K562 (cell line): ENCODE data around the gene DHDDS. TPM values are rescaled to one million over a fixed set of nuclear protein-coding genes. Genes with fewer than 3 reads are reported as not detected.

Experiments used
- ATAC-seq: fragments of 200-7000 bp; cut with Tn5 transposase; 3 replicates; pipeline ENCODE4 v1.9.1; 2020; ENCODE audit warnings: moderate library complexity
- BruUV-seq: library from RNA; stranded (reverse); fragments of 400-500 nt; replicated peaks from 2 replicates; lab custom pipeline; 2021; lab: Mats Ljungman, UMichigan
- CTCF ChIA-PET: fragments of 300-600 bp; formaldehyde crosslinking; extraction: SDS; loops from one replicate; lab custom pipeline; 2021; ENCODE audit warnings: low intra/inter-chr PET ratio; lab: Yijun Ruan, JAX
- POLR2A ChIA-PET: fragments of 300-600, 350-650 bp; sonication (Branson Sonifier 250); formaldehyde crosslinking; extraction: SDS; loops from one replicate; lab custom pipeline; 2021; ENCODE audit warnings: antibody characterized with exemption, inconsistent platforms; lab: Yijun Ruan, JAX
- DNase-seq, 4 experiments: peaks; one replicate each; pipeline versions ENCODE4 v3.0.0 to v3.0.0-alpha.2; 2011 to 2018; ENCODE audit warnings: low spot score in 3 of 4, mixed read lengths in 3 of 4; ENCODE audit errors: extremely low read depth in 1 of 4
- FAIRE-seq: peaks from 2 replicates; lab custom pipeline; 2011; peaks lifted over from hg19 to GRCh38; lab: Jason Lieb, UNC
- H2AFZ ChIP-seq: 2 replicates; pipeline ENCODE4 v1.6.0; 2011; ENCODE audit warnings: low read depth, low read length, control low read depth, inconsistent platforms
- H3K27ac ChIP-seq: fragments of 200-600 bp; 3 replicates; pipeline ENCODE4 v1.8.0; 2011; ENCODE audit warnings: low read depth, mild to moderate bottlenecking, control low read depth, inconsistent platforms, low read length, moderate library complexity, mixed read lengths; ENCODE audit errors: extremely low read depth
- H3K27me3 ChIP-seq, 2 experiments: fragments of 300-600 bp in 1 of 2; 2 replicates in 1 of 2; 3 replicates in 1 of 2; pipeline versions ENCODE4 v1.6.0 to v1.8.0; 2011; ENCODE audit warnings: inconsistent platforms in 2 of 2, low read length in 2 of 2, mild to moderate bottlenecking in 1 of 2, mixed read lengths in 1 of 2, moderate library complexity in 1 of 2; ENCODE audit not compliant: control insufficient read depth in 2 of 2, insufficient read depth in 2 of 2
- H3K36me3 ChIP-seq: fragments of 300-600 bp; 3 replicates; pipeline ENCODE4 v1.8.0; 2011; ENCODE audit warnings: mild to moderate bottlenecking, low read length, inconsistent platforms; ENCODE audit not compliant: control insufficient read depth, insufficient read depth
- H3K4me1 ChIP-seq, 2 experiments: fragments of 200-600 bp in 1 of 2; replicated peaks in 1 of 2; 2 replicates in 1 of 2; 3 replicates in 1 of 2; pipeline versions ENCODE4 v1.5.1 to v1.8.0; 2011; ENCODE audit warnings: inconsistent platforms in 2 of 2, low read length in 2 of 2, mild to moderate bottlenecking in 1 of 2, mixed read lengths in 1 of 2, moderate library complexity in 1 of 2; ENCODE audit not compliant: control insufficient read depth in 2 of 2, insufficient read depth in 2 of 2
- H3K4me2 ChIP-seq: 2 replicates; pipeline ENCODE4 v1.6.1; 2011; ENCODE audit warnings: low read length, control low read depth, inconsistent platforms, mixed read lengths; ENCODE audit not compliant: insufficient read depth
- H3K4me3 ChIP-seq: fragments of 200-600 bp; sonication (generic), shearing (Covaris generic); 2 replicates; pipeline ENCODE4 v1.5.1; 2016; ENCODE audit warnings: control low read depth, inconsistent platforms
- H3K79me2 ChIP-seq: fragments of 200-600 bp; 3 replicates; pipeline ENCODE4 v1.8.0; 2011; ENCODE audit warnings: low read length, inconsistent platforms; ENCODE audit not compliant: control insufficient read depth, insufficient read depth
- H3K9ac ChIP-seq, 2 experiments: 2 replicates each; pipeline versions ENCODE4 v1.6.0 to v1.6.1; 2011; ENCODE audit warnings: low read depth in 2 of 2, low read length in 2 of 2, control low read depth in 1 of 2, inconsistent platforms in 1 of 2, mild to moderate bottlenecking in 1 of 2, mixed read lengths in 1 of 2; ENCODE audit not compliant: insufficient read depth in 1 of 2
- H3K9me1 ChIP-seq: one replicate; pipeline ENCODE4 v1.6.0; 2011; ENCODE audit warnings: inconsistent platforms, mild to moderate bottlenecking, low read length, moderate library complexity; ENCODE audit not compliant: control insufficient read depth, insufficient read depth
- H3K9me3 ChIP-seq: replicated peaks from 2 replicates; pipeline ENCODE4 v1.5.1; 2011; ENCODE audit warnings: low read depth, low read length, inconsistent platforms; ENCODE audit not compliant: control insufficient read depth, insufficient read depth
- H4K20me1 ChIP-seq: replicated peaks from 2 replicates; pipeline ENCODE4 v1.6.1; 2011; ENCODE audit warnings: low read length, inconsistent platforms, mixed read lengths; ENCODE audit not compliant: control insufficient read depth, insufficient read depth
- ADNP ChIP-seq: fragments of 200-800 bp; sonication (Bioruptor generic); IDR thresholded peaks from 2 replicates; pipeline ENCODE4 v1.6.1; 2016; ENCODE audit warnings: missing genetic modification characterization, missing compliant biosample characterization
- BCOR ChIP-seq: fragments of 450-650 bp; IDR thresholded peaks from 2 replicates; pipeline ENCODE4 v1.6.1; 2016
- CREM ChIP-seq: IDR thresholded peaks from 2 replicates; pipeline ENCODE4 v1.6.1; 2014; ENCODE audit warnings: antibody characterized with exemption, low read depth
- ERF ChIP-seq: fragments of 450-650 bp; formaldehyde crosslinking; IDR thresholded peaks from 2 replicates; pipeline ENCODE4 v1.4.0; 2020; ENCODE audit warnings: mild to moderate bottlenecking, mixed read lengths
- ETV6 ChIP-seq, 3 experiments: fragments of 150-350 bp in 1 of 3; sonication (generic) in 1 of 3; formaldehyde crosslinking in 1 of 3; IDR thresholded peaks; 2 replicates each; pipeline versions ENCODE4 v1.6.1 to v1.8.0; 2014 to 2022; ENCODE audit warnings: borderline replicate concordance in 2 of 3, low read depth in 2 of 3, antibody characterized with exemption in 1 of 3, low read length in 1 of 3, mild to moderate bottlenecking in 1 of 3, missing genetic modification reagents in 1 of 3
- GATAD2A ChIP-seq: fragments of 450-650 bp; IDR thresholded peaks from 2 replicates; pipeline ENCODE4 v1.6.1; 2017
- KDM1A ChIP-seq, 2 experiments: fragments of 450-650 bp; IDR thresholded peaks; 2 replicates each; pipeline ENCODE4 v1.6.1; 2016; ENCODE audit warnings: mild to moderate bottlenecking in 2 of 2
- PRMT5 ChIP-seq: sonication (generic); formaldehyde crosslinking; IDR thresholded peaks from 2 replicates; pipeline ENCODE4 v1.5.0; 2020; ENCODE audit warnings: missing genetic modification reagents
- RBM25 ChIP-seq: fragments of 200-400 bp; formaldehyde crosslinking; IDR thresholded peaks from 2 replicates; pipeline ENCODE4 v1.6.1; 2018; ENCODE audit warnings: low read length, low read depth, moderate library complexity; ENCODE audit not compliant: severe bottlenecking
- TBL1XR1 ChIP-seq, 2 experiments: IDR thresholded peaks; 2 replicates each; pipeline ENCODE4 v1.6.1; 2012; ENCODE audit warnings: improper control_type of control experiment in 2 of 2, low read length in 2 of 2, mild to moderate bottlenecking in 1 of 2
- TCF7 ChIP-seq: sonication (generic); IDR thresholded peaks from 2 replicates; pipeline ENCODE4 v1.6.1; 2016; ENCODE audit warnings: antibody characterized with exemption, borderline replicate concordance
- ZNF778 ChIP-seq: fragments of 450-650 bp; formaldehyde crosslinking; IDR thresholded peaks from 2 replicates; pipeline ENCODE4 v1.4.0; 2020; ENCODE audit warnings: mild to moderate bottlenecking, moderate library complexity
- ZSCAN29 ChIP-seq: fragments of 450-650 bp; IDR thresholded peaks from 2 replicates; pipeline ENCODE4 v1.6.1; 2017
- WGBS: fragments of 100-300 bp; shearing (Covaris generic); methylation state at CpG from one replicate; pipeline ENCODE4 v1.1.6; 2016; ENCODE audit warnings: low coverage, mixed read lengths; ENCODE audit not compliant: insufficient coverage; ENCODE audit errors: missing lambda C conversion rate; 5-methylcytosine and 5-hydroxymethylcytosine counted together
- in situ Hi-C: fragments of 300-500 bp; cut with MboI; formaldehyde crosslinking; loops from 4 replicates; pipeline ENCODE4 v1.15.0; 2018; ENCODE audit warnings: inconsistent platforms, mixed read lengths
- intact Hi-C: fragments of 100-400 bp; cut with micrococcal nuclease; formaldehyde crosslinking; loops from 2 replicates; pipeline ENCODE4 v1.14.2; 2022
- polyA plus RNA-seq, 8 experiments: library from polyadenylated mRNA; depleted of rRNA in 4 of 8; stranded (reverse) in 5 of 8; unstranded in 3 of 8; fragments of >200 nt; fragmentation: Nextera tagmentation in 2 of 8; fragmentation: Illumina TruSeq in 1 of 8; extraction: Ambion mirVana in 2 of 8; extraction: Trizol in 1 of 8; gene quantifications; 2 replicates each; pipeline versions ENCODE4 v1.2.1 to v1.2.3, GENCODE V29; 2011 to 2014; ENCODE audit warnings: inconsistent platforms in 1 of 8, missing spikeins in 1 of 8
- total RNA-seq, 7 experiments: library from RNA; depleted of rRNA in 6 of 7; stranded (reverse); fragments of >200 nt in 6 of 7; fragmentation: Illumina TruSeq in 2 of 7; extraction: Trizol in 2 of 7; gene quantifications; 2 replicates each; pipeline versions ENCODE4 v1.2.1 to v1.2.3, GENCODE V29; 2011 to 2021; ENCODE audit warnings: low replicate concordance in 1 of 7
- TF ChIP-seq, protein P1 (sequence below): IDR thresholded peaks from 2 replicates; pipeline ENCODE4 v1.6.1; 2011; ENCODE audit warnings: borderline replicate concordance, low read depth, mild to moderate bottlenecking, moderate library complexity, low read length; ENCODE audit not compliant: insufficient read depth, poor library complexity, severe bottlenecking

The DHDDS gene
- total and polyA plus RNA-seq, 9 of the 15 experiments (the other 6 are each of a cell fraction or from before 2014, with no cell fraction given), result 33.3 to 55.0 (median 44.3) TPM

DNA sequence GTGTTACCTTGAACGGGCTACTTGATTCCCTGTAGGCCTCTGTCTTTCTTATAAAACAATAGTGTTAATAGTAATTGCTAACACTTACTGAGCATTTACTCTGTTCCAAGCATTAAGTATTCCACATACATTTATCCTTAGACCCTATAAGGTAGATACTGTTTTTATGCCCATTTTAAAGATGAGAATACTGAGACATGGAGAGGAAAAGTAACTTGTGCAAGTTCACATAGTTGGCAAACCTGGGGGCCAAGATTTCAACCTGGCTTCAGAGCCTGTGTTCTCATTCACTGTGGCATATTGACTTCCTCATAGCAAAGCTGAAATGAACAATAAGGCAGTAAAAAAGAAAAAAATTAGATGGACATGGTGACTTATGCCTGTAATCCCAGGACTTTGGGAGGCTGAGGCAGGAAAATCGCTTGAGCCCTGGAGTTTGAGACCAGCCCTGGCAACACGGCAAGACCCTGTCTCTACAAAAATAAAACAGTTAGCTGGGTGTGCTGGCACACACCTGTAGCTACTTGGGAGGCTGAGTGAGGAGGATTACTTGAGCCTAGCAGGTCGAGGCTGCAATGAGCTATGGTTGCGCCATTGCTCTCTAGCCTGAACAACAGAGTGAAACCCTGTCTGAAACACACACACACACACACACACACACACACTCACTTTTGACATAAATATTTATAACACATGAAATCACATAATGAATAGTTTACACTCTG, 20.5 kb downstream of the DHDDS start:
- no peaks in the 10 kb centered on the region for H3K27me3 ChIP-seq
- DNase-seq (no peak), FAIRE-seq (no peak), ATAC-seq (no peak)
- 87% methylated on average over 5 of the region's 5 CpGs for WGBS
- TF ChIP-seq BCOR (peak; percentile 57; the same call in 1 of the 2 replicates), RBM25 (peak; percentile 90), KDM1A (IDR thresholded peaks at IDR 0.05) (peak; percentile 26 to 32; a peak in 2 of 4 replicates), ADNP (tag) (peak; percentile 39; the same call in 1 of the 2 replicates), ZNF778 (CRISPR knock-in tag) (no peak)
- ChIA-PET CTCF (interaction anchor here (0.6 kb wide), 1 partner anchor 37 kb away, joined by 3 read pairs; no protein-coding TSS in a partner anchor), POLR2A (interaction anchor here (1.0 to 1.1 kb wide), 2 partner anchors 14 to 20 kb away, joined by 3 to 6 read pairs; partner anchors contain the start of gene DHDDS)
- H3K36me3 ChIP-seq, result peaks cover 81% of the 10 kb centered on the region
- H2AFZ ChIP-seq, result no peak overlapping the region
- no peaks in the 10 kb centered on the region for H4K20me1 ChIP-seq
- H3K9ac ChIP-seq, result no peak overlapping the region
- H3K79me2 ChIP-seq, result no peaks in the 10 kb centered on the region
- H3K9me3 ChIP-seq, result no peaks in the 10 kb centered on the region
- H3K27ac ChIP-seq, result no peak overlapping the region
- H3K4me2 ChIP-seq, result no peak overlapping the region
- no peaks in the 10 kb centered on the region for H3K9me1 ChIP-seq
- intact Hi-C loops (no loop called here), in situ Hi-C loops (no loop called here)
- 0 out of 5 replicates have a peak, but pooled peaks cover 0 to 3% of the 10 kb centered on the region in 2 experiments for H3K4me1 ChIP-seq
- H3K4me3 ChIP-seq, result no peak overlapping the region
- BruUV-seq, result no TSS peak

DNA sequence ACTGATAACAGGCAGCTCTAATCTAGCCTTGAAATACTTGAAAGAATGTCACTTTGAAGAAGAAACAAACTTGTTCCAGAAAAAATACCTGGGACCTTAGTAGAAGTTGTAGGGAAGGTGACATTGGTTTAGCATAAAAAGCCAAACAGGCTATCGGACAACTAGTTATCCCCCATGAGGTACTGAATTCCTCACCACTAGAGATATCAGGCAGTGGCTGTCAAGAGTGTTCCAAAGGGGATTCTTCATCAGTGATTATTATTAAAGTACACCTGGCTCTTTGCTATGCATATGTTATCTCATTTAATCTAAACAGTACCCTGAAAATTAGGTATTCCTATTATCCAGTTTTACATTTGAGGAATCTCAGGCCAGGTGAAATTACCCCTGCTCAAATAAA, 27.0 kb downstream of the DHDDS start:
- no peaks in the 10 kb centered on the region for H3K27me3 ChIP-seq
- H3K9me3 ChIP-seq, result no peaks in the 10 kb centered on the region
- BruUV-seq, result no TSS peak
- ChIA-PET POLR2A (interaction anchor here (1.2 to 1.9 kb wide), 3 partner anchors 8 to 10 kb away, joined by 3 to 11 read pairs (median 5); no protein-coding TSS in a partner anchor), CTCF (no interaction called here)
- no peaks in the 10 kb centered on the region for H3K9me1 ChIP-seq
- no peak overlapping the region for H2AFZ ChIP-seq
- H3K36me3 ChIP-seq, result peaks cover 84% of the 10 kb centered on the region
- no peak overlapping the region for H3K27ac ChIP-seq
- intact Hi-C loops, result no loop called here
- H3K79me2 ChIP-seq, result no peaks in the 10 kb centered on the region
- no peaks in the 10 kb centered on the region for H4K20me1 ChIP-seq
- H3K4me3 ChIP-seq, result no peak overlapping the region
- H3K4me2 ChIP-seq, result no peak overlapping the region
- ATAC-seq, result no peak
- DNase-seq, result no peak
- H3K9ac ChIP-seq, result no peak overlapping the region
- in situ Hi-C loops, result no loop called here
- no peaks in the 10 kb centered on the region for H3K4me1 ChIP-seq
- no peak for FAIRE-seq
- 91% methylated on average over 1 of the region's 1 CpG for WGBS
- TF ChIP-seq CREM (no peak), ZSCAN29 (no peak), ETV6 (IDR thresholded peaks at IDR 0.05; ENCODE audit: borderline replicate concordance in 1 of 2, low read depth in 2 of 2, low read length in 1 of 2) (no peak), ETV6 (CRISPR knock-in tag; IDR thresholded peaks at IDR 0.05; ENCODE audit: borderline replicate concordance) (no peak), PRMT5 (CRISPR knock-in tag) (no peak), TCF7 (no peak), GATAD2A (no peak), ERF (CRISPR knock-in tag) (no peak), TBL1XR1 (IDR thresholded peaks at IDR 0.05; ENCODE audit: low read length in 2 of 2) (no peak)
- TF ChIP-seq, protein P1, sequence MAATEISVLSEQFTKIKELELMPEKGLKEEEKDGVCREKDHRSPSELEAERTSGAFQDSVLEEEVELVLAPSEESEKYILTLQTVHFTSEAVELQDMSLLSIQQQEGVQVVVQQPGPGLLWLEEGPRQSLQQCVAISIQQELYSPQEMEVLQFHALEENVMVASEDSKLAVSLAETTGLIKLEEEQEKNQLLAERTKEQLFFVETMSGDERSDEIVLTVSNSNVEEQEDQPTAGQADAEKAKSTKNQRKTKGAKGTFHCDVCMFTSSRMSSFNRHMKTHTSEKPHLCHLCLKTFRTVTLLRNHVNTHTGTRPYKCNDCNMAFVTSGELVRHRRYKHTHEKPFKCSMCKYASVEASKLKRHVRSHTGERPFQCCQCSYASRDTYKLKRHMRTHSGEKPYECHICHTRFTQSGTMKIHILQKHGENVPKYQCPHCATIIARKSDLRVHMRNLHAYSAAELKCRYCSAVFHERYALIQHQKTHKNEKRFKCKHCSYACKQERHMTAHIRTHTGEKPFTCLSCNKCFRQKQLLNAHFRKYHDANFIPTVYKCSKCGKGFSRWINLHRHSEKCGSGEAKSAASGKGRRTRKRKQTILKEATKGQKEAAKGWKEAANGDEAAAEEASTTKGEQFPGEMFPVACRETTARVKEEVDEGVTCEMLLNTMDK, result no peak
